Renal cortex interstitium (tissue), 11 donors: Measurements from ENCODE around the gene RAP1GAP. TPM values are rescaled to one million over a fixed set of nuclear protein-coding genes. Genes with fewer than 3 reads are reported as not detected.

Experiments used
- DNase-seq, 11 donors: peaks; one replicate each; pipeline ENCODE4 v3.0.0-alpha.2; 2013; ENCODE audit warnings: low read depth in 9 of 11, low spot score in 4 of 11; ENCODE audit errors: extremely low read depth in 1 of 11
- polyA plus RNA-seq, 3 donors: library from polyadenylated mRNA; unstranded; fragments of 120-200 nt; gene quantifications; one replicate each; pipeline ENCODE4 v1.2.1, GENCODE V29; 2013; ENCODE audit not compliant: insufficient read length in 3 of 3

Gene RAP1GAP
- polyA plus RNA-seq, 3 donors, result 16.6 to 24.4 (median 19.2) TPM

GRCh38 chr1:21604208-21604957 lies 64.8 kb downstream of the RAP1GAP start:
- no peak for DNase-seq

GRCh38 chr1:21603177-21604138 lies 65.7 kb downstream of the RAP1GAP start:
- no peak for DNase-seq

GRCh38 chr1:21601278-21602048 lies 67.7 kb downstream of the RAP1GAP start:
- DNase-seq, result no peak

GRCh38 chr1:21599402-21599801 lies 69.8 kb downstream of the RAP1GAP start:
- no peak for DNase-seq

GRCh38 chr1:21598904-21599303 lies 70.3 kb downstream of the RAP1GAP start:
- DNase-seq, result no peak

GRCh38 chr1:21598417-21598816 lies 70.7 kb downstream of the RAP1GAP start:
- no peak for DNase-seq

- DNase-seq, result no peak
Observed at GRCh38 chr1:21597753-21598152, 71.4 kb downstream of the RAP1GAP start.

- DNase-seq, result no peak
Observed at GRCh38 chr1:21596628-21597027, 72.5 kb downstream of the RAP1GAP start.

- no peak for DNase-seq
Observed at GRCh38 chr1:21596174-21596573, 73.0 kb downstream of the RAP1GAP start.

- DNase-seq, result no peak
Observed at GRCh38 chr1:21594935-21595897, 73.9 kb downstream of the RAP1GAP start.

- DNase-seq, result no peak
Observed at GRCh38 chr1:21594501-21594900, 74.7 kb downstream of the RAP1GAP start.

GRCh38 chr1:21593231-21593630 lies 75.9 kb downstream of the RAP1GAP start:
- DNase-seq, result no peak

- DNase-seq, result no peak
Observed at GRCh38 chr1:21592086-21592865, 76.9 kb downstream of the RAP1GAP start.

GRCh38 chr1:21590934-21591333 lies 78.2 kb downstream of the RAP1GAP start:
- no peak for DNase-seq

- DNase-seq, result no peak
Observed at GRCh38 chr1:21590126-21590880, 78.9 kb downstream of the RAP1GAP start.

- no peak for DNase-seq
Observed at GRCh38 chr1:21589618-21590017, 79.5 kb downstream of the RAP1GAP start.

GRCh38 chr1:21587602-21587953 lies 81.6 kb downstream of the RAP1GAP start:
- no peak for DNase-seq
